Measurements from ENCODE around the gene SLC7A5. TPM values are rescaled to one million over a fixed set of nuclear protein-coding genes. Genes with fewer than 3 reads are reported as not detected.
A peak's percentile ranks its signal among the peaks of the same experiment; 100 is the strongest.

SLC7A5 gene
- total and polyA plus RNA-seq, 2 of the 13 experiments (the other 11 are each of a cell fraction or from before 2014, with no cell fraction given), result 79.6 to 155 TPM

GRCh38 chr16:87848676-87849345, 20.5 kb downstream of the SLC7A5 start (continued):
- TF ChIP-seq EED (CRISPR knock-in tag; IDR thresholded peaks at IDR 0.05) (peak; percentile 57; the same call in 1 of the 2 replicates), ZNF383 (CRISPR knock-in tag; IDR thresholded peaks at IDR 0.05; ENCODE audit: borderline replicate concordance) (0 out of 2 replicates have a peak, but pooled peaks have one; percentile 73), ZFP37 (CRISPR knock-in tag; IDR thresholded peaks at IDR 0.05; ENCODE audit: borderline replicate concordance) (no peak), ZNF235 (CRISPR knock-in tag; IDR thresholded peaks at IDR 0.05; ENCODE audit: borderline replicate concordance) (peak; percentile 18; the same call in 1 of the 2 replicates), ZNF510 (CRISPR knock-in tag; IDR thresholded peaks at IDR 0.05; ENCODE audit: low read depth) (no peak), ZNF251 (CRISPR knock-in tag; IDR thresholded peaks at IDR 0.05) (0 out of 2 replicates have a peak, but pooled peaks have one; percentile 15), ZNF274 (CRISPR knock-in tag; IDR thresholded peaks at IDR 0.05) (0 out of 2 replicates have a peak, but pooled peaks have one; percentile 7), ZNF891 (CRISPR knock-in tag; IDR thresholded peaks at IDR 0.05) (peak; percentile 46; the same call in 1 of the 2 replicates), ZNF317 (CRISPR knock-in tag; IDR thresholded peaks at IDR 0.05) (0 out of 2 replicates have a peak, but pooled peaks have one; percentile 5), REPIN1 (CRISPR knock-in tag; IDR thresholded peaks at IDR 0.05; ENCODE audit: borderline replicate concordance, low read depth) (0 out of 2 replicates have a peak, but pooled peaks have one; percentile 13), ZMAT3 (CRISPR knock-in tag; conservative IDR thresholded peaks at IDR 0.05) (peak; percentile 16; the same call in 1 of the 2 replicates), ZNF724P (CRISPR knock-in tag; IDR thresholded peaks at IDR 0.05; ENCODE audit: borderline replicate concordance) (0 out of 2 replicates have a peak, but pooled peaks have one; percentile 8), CCDC6 (CRISPR knock-in tag; IDR thresholded peaks at IDR 0.05) (0 out of 2 replicates have a peak, but pooled peaks have one; percentile 42), NR3C1 (CRISPR knock-in tag; IDR thresholded peaks at IDR 0.05) (no peak), THAP7 (CRISPR knock-in tag; IDR thresholded peaks at IDR 0.05) (peak; percentile 86), JARID2 (CRISPR knock-in tag; IDR thresholded peaks at IDR 0.05; ENCODE audit: insufficient replicate concordance) (no peak), ZNF75D (CRISPR knock-in tag; IDR thresholded peaks at IDR 0.05; ENCODE audit: borderline replicate concordance) (no peak)
